Measurements from ENCODE around the gene ZNF620.

DNA sequence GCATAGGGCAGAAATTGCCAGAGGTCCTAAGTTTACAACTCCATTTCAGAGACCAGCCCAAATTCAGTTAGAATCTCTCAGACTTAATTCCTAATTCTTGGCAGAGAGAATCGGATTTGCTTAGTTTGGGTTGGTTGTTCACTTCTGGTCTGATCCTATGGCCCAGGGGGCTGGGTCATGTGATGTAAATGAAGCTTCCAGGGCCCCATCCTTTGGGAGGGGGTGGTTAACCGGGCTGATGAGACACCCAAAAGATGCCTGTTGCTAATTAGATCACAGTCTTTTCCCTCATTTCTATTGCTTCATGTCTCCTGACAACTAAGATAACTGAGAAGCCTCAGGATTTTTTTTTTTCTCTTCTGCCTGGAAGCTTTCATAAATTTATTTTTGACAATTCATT, 11.1 kb upstream of the ZNF620 start:
- TF ChIP-seq, protein P1, sequence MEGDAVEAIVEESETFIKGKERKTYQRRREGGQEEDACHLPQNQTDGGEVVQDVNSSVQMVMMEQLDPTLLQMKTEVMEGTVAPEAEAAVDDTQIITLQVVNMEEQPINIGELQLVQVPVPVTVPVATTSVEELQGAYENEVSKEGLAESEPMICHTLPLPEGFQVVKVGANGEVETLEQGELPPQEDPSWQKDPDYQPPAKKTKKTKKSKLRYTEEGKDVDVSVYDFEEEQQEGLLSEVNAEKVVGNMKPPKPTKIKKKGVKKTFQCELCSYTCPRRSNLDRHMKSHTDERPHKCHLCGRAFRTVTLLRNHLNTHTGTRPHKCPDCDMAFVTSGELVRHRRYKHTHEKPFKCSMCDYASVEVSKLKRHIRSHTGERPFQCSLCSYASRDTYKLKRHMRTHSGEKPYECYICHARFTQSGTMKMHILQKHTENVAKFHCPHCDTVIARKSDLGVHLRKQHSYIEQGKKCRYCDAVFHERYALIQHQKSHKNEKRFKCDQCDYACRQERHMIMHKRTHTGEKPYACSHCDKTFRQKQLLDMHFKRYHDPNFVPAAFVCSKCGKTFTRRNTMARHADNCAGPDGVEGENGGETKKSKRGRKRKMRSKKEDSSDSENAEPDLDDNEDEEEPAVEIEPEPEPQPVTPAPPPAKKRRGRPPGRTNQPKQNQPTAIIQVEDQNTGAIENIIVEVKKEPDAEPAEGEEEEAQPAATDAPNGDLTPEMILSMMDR (tag by site-specific recombination; IDR thresholded peaks at IDR 0.05): no peak
- TF ChIP-seq, protein P2, sequence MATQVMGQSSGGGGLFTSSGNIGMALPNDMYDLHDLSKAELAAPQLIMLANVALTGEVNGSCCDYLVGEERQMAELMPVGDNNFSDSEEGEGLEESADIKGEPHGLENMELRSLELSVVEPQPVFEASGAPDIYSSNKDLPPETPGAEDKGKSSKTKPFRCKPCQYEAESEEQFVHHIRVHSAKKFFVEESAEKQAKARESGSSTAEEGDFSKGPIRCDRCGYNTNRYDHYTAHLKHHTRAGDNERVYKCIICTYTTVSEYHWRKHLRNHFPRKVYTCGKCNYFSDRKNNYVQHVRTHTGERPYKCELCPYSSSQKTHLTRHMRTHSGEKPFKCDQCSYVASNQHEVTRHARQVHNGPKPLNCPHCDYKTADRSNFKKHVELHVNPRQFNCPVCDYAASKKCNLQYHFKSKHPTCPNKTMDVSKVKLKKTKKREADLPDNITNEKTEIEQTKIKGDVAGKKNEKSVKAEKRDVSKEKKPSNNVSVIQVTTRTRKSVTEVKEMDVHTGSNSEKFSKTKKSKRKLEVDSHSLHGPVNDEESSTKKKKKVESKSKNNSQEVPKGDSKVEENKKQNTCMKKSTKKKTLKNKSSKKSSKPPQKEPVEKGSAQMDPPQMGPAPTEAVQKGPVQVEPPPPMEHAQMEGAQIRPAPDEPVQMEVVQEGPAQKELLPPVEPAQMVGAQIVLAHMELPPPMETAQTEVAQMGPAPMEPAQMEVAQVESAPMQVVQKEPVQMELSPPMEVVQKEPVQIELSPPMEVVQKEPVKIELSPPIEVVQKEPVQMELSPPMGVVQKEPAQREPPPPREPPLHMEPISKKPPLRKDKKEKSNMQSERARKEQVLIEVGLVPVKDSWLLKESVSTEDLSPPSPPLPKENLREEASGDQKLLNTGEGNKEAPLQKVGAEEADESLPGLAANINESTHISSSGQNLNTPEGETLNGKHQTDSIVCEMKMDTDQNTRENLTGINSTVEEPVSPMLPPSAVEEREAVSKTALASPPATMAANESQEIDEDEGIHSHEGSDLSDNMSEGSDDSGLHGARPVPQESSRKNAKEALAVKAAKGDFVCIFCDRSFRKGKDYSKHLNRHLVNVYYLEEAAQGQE (tag by site-specific recombination; IDR thresholded peaks at IDR 0.05): no peak
- TF ChIP-seq ZNF302 (tag by site-specific recombination; IDR thresholded peaks at IDR 0.05; ENCODE audit: low read depth) (no peak), KLF10 (tag by site-specific recombination; IDR thresholded peaks at IDR 0.05) (no peak), REPIN1 (tag by site-specific recombination; IDR thresholded peaks at IDR 0.05; ENCODE audit: low read depth) (no peak), ZBTB7A (tag by site-specific recombination; IDR thresholded peaks at IDR 0.05; ENCODE audit: low read depth) (no peak)
- TF ChIP-seq, protein P3, sequence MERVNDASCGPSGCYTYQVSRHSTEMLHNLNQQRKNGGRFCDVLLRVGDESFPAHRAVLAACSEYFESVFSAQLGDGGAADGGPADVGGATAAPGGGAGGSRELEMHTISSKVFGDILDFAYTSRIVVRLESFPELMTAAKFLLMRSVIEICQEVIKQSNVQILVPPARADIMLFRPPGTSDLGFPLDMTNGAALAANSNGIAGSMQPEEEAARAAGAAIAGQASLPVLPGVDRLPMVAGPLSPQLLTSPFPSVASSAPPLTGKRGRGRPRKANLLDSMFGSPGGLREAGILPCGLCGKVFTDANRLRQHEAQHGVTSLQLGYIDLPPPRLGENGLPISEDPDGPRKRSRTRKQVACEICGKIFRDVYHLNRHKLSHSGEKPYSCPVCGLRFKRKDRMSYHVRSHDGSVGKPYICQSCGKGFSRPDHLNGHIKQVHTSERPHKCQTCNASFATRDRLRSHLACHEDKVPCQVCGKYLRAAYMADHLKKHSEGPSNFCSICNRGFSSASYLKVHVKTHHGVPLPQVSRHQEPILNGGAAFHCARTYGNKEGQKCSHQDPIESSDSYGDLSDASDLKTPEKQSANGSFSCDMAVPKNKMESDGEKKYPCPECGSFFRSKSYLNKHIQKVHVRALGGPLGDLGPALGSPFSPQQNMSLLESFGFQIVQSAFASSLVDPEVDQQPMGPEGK (tag by site-specific recombination; IDR thresholded peaks at IDR 0.05): no peak
- TF ChIP-seq, protein P4, sequence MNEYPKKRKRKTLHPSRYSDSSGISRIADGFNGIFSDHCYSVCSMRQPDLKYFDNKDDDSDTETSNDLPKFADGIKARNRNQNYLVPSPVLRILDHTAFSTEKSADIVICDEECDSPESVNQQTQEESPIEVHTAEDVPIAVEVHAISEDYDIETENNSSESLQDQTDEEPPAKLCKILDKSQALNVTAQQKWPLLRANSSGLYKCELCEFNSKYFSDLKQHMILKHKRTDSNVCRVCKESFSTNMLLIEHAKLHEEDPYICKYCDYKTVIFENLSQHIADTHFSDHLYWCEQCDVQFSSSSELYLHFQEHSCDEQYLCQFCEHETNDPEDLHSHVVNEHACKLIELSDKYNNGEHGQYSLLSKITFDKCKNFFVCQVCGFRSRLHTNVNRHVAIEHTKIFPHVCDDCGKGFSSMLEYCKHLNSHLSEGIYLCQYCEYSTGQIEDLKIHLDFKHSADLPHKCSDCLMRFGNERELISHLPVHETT (tag by site-specific recombination; IDR thresholded peaks at IDR 0.05): no peak
- TF ChIP-seq, protein P5, sequence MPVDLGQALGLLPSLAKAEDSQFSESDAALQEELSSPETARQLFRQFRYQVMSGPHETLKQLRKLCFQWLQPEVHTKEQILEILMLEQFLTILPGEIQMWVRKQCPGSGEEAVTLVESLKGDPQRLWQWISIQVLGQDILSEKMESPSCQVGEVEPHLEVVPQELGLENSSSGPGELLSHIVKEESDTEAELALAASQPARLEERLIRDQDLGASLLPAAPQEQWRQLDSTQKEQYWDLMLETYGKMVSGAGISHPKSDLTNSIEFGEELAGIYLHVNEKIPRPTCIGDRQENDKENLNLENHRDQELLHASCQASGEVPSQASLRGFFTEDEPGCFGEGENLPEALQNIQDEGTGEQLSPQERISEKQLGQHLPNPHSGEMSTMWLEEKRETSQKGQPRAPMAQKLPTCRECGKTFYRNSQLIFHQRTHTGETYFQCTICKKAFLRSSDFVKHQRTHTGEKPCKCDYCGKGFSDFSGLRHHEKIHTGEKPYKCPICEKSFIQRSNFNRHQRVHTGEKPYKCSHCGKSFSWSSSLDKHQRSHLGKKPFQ (tag by site-specific recombination; IDR thresholded peaks at IDR 0.05): no peak

Measured in HEK293 (cell line).